Measurements from ENCODE around the gene BCAR1.

BCAR1 gene

GRCh38 chr16:75192606-75193264 is 58.7 kb downstream of the BCAR1 start:
- Histone ChIP-seq H3K9ac (ENCODE audit: low read depth, low read length, poor library complexity, severe bottlenecking) (no peak overlapping the region), H4K20me1 (ENCODE audit: insufficient read depth, low read length, poor library complexity, severe bottlenecking) (no peaks in the 10 kb centered on the region), H3K4me1 (ENCODE audit: insufficient read depth, low read length, poor library complexity, severe bottlenecking) (peaks cover 3% of the 10 kb centered on the region), H3K4me2 (ENCODE audit: low read depth, low read length, poor library complexity, severe bottlenecking) (no peak overlapping the region), H3K4me3 (ENCODE audit: low read length, poor library complexity, severe bottlenecking) (no peak overlapping the region), H2AFZ (ENCODE audit: low read length) (no peak overlapping the region), H3K36me3 (ENCODE audit: insufficient read depth, low read length) (no peaks in the 10 kb centered on the region), H3K9me3 (ENCODE audit: insufficient read depth, low read depth, low read length) (no peaks in the 10 kb centered on the region), H3F3A (ENCODE audit: low read depth) (no peaks in the 10 kb centered on the region), H3K9me2 (replicated peaks; ENCODE audit: low read depth, low read length) (no peaks in the 10 kb centered on the region), H3K79me2 (ENCODE audit: insufficient read depth, low read length) (no peaks in the 10 kb centered on the region), H3K27me3 (ENCODE audit: insufficient read depth, low read length, poor library complexity, severe bottlenecking) (no peaks in the 10 kb centered on the region)
- TF ChIP-seq CTCF (conservative IDR thresholded peaks at IDR 0.05; ENCODE audit: low read length) (no peak), EZH2phosphoT487 (IDR thresholded peaks at IDR 0.05; ENCODE audit: borderline replicate concordance) (no peak)

- Histone ChIP-seq H3K9me3 (ENCODE audit: insufficient read depth, low read depth, low read length) (no peaks in the 10 kb centered on the region), H4K20me1 (ENCODE audit: insufficient read depth, low read length, poor library complexity, severe bottlenecking) (no peaks in the 10 kb centered on the region), H3K27me3 (ENCODE audit: insufficient read depth, low read length, poor library complexity, severe bottlenecking) (no peaks in the 10 kb centered on the region), H3K4me2 (ENCODE audit: low read depth, low read length, poor library complexity, severe bottlenecking) (no peak overlapping the region), H3K4me1 (ENCODE audit: insufficient read depth, low read length, poor library complexity, severe bottlenecking) (no peaks in the 10 kb centered on the region), H3K36me3 (ENCODE audit: insufficient read depth, low read length) (no peaks in the 10 kb centered on the region), H3K9ac (ENCODE audit: low read depth, low read length, poor library complexity, severe bottlenecking) (no peak overlapping the region), H2AFZ (ENCODE audit: low read length) (no peak overlapping the region), H3K9me2 (replicated peaks; ENCODE audit: low read depth, low read length) (no peaks in the 10 kb centered on the region), H3K79me2 (ENCODE audit: insufficient read depth, low read length) (no peaks in the 10 kb centered on the region), H3K4me3 (ENCODE audit: low read length, poor library complexity, severe bottlenecking) (no peak overlapping the region), H3F3A (ENCODE audit: low read depth) (no peaks in the 10 kb centered on the region)
- no peak for TF ChIP-seq EZH2phosphoT487 (IDR thresholded peaks at IDR 0.05; ENCODE audit: borderline replicate concordance)
- no peak for TF ChIP-seq CTCF (conservative IDR thresholded peaks at IDR 0.05; ENCODE audit: low read length)
Measured at GRCh38 chr16:75189638-75190245, 61.7 kb downstream of the BCAR1 start.

GRCh38 chr16:75188832-75189477 is 62.5 kb downstream of the BCAR1 start:
- TF ChIP-seq EZH2phosphoT487 (IDR thresholded peaks at IDR 0.05; ENCODE audit: borderline replicate concordance), result no peak
- no peak for TF ChIP-seq CTCF (conservative IDR thresholded peaks at IDR 0.05; ENCODE audit: low read length)
- Histone ChIP-seq H3K4me3 (ENCODE audit: low read length, poor library complexity, severe bottlenecking) (no peak overlapping the region), H2AFZ (ENCODE audit: low read length) (no peak overlapping the region), H3F3A (ENCODE audit: low read depth) (no peaks in the 10 kb centered on the region), H3K4me1 (ENCODE audit: insufficient read depth, low read length, poor library complexity, severe bottlenecking) (no peaks in the 10 kb centered on the region), H3K9me3 (ENCODE audit: insufficient read depth, low read depth, low read length) (no peaks in the 10 kb centered on the region), H4K20me1 (ENCODE audit: insufficient read depth, low read length, poor library complexity, severe bottlenecking) (no peaks in the 10 kb centered on the region), H3K9me2 (replicated peaks; ENCODE audit: low read depth, low read length) (no peaks in the 10 kb centered on the region), H3K79me2 (ENCODE audit: insufficient read depth, low read length) (no peaks in the 10 kb centered on the region), H3K27me3 (ENCODE audit: insufficient read depth, low read length, poor library complexity, severe bottlenecking) (no peaks in the 10 kb centered on the region), H3K36me3 (ENCODE audit: insufficient read depth, low read length) (no peaks in the 10 kb centered on the region), H3K9ac (ENCODE audit: low read depth, low read length, poor library complexity, severe bottlenecking) (no peak overlapping the region), H3K4me2 (ENCODE audit: low read depth, low read length, poor library complexity, severe bottlenecking) (no peak overlapping the region)
